SJSA1 (cell line): ENCODE results near the gene NRXN2. TPM values are rescaled to one million over a fixed set of nuclear protein-coding genes. Genes with fewer than 3 reads are reported as not detected.
"Not testable (repeated sequence)": the region's sequence is repeated elsewhere in the genome, so short reads cannot be mapped to it uniquely, and the experiment has no call there.

Source experiments
- DNase-seq, 2 experiments: peaks; one replicate each; pipeline ENCODE4 v3.0.0-alpha.2; 2015 to 2020; ENCODE audit warnings: low spot score in 2 of 2, low read depth in 1 of 2
- H3K27ac ChIP-seq: fragments of 250-450 bp; sonication (Bioruptor Pico); 2 replicates; pipeline ENCODE4 v1.5.1; 2020; ENCODE audit warnings: mild to moderate bottlenecking, moderate library complexity
- H3K27me3 ChIP-seq: fragments of 250-450 bp; sonication (Bioruptor Pico); replicated peaks from 2 replicates; pipeline ENCODE4 v1.5.1; 2020; ENCODE audit warnings: mild to moderate bottlenecking, moderate library complexity
- H3K36me3 ChIP-seq: fragments of 250-450 bp; sonication (Bioruptor Pico); 2 replicates; pipeline ENCODE4 v1.5.1; 2020; ENCODE audit warnings: mild to moderate bottlenecking
- H3K4me1 ChIP-seq: fragments of 250-450 bp; sonication (Bioruptor Pico); replicated peaks from 2 replicates; pipeline ENCODE4 v1.6.1; 2021; ENCODE audit warnings: mild to moderate bottlenecking
- H3K4me3 ChIP-seq: fragments of 250-450 bp; sonication (Bioruptor Pico); 2 replicates; pipeline ENCODE4 v1.5.1; 2020; ENCODE audit warnings: mild to moderate bottlenecking
- H3K9me3 ChIP-seq: fragments of 250-450 bp; sonication (Bioruptor Pico); replicated peaks from 2 replicates; pipeline ENCODE4 v1.5.1; 2020; ENCODE audit warnings: mild to moderate bottlenecking
- total RNA-seq: library from RNA; depleted of rRNA; stranded (reverse); fragments of >200 nt; shearing (Covaris generic); gene quantifications from 2 replicates; pipeline ENCODE4 v1.2.3, GENCODE V29; 2014

NRXN2 gene
- total RNA-seq, 1 experiment from 2014 or later, result not detected

GRCh38 chr11:64569300-64569970 is 153.6 kb downstream of the NRXN2 start:
- H3K4me1 ChIP-seq, result no peaks in the 10 kb centered on the region
- no peak overlapping the region for H3K27ac ChIP-seq
- H3K27me3 ChIP-seq, result peaks cover 21% of the 10 kb centered on the region
- H3K36me3 ChIP-seq, result no peaks in the 10 kb centered on the region
- DNase-seq, result no peak
- H3K4me3 ChIP-seq, result no peak overlapping the region
- no peaks in the 10 kb centered on the region for H3K9me3 ChIP-seq

- Histone ChIP-seq H3K4me1 (no peaks in the 10 kb centered on the region), H3K27ac (no peak overlapping the region)
Measured at GRCh38 chr11:64568584-64569140, 154.3 kb downstream of the NRXN2 start.

GRCh38 chr11:64568041-64568571 is 154.9 kb downstream of the NRXN2 start:
- H3K9me3 ChIP-seq, result no peaks in the 10 kb centered on the region
- no peaks in the 10 kb centered on the region for H3K4me1 ChIP-seq
- no peak for DNase-seq
- peaks cover 13% of the 10 kb centered on the region; the same call in 1 of the 2 replicates for H3K27me3 ChIP-seq
- H3K36me3 ChIP-seq, result no peaks in the 10 kb centered on the region
- H3K4me3 ChIP-seq, result no peak overlapping the region
- H3K27ac ChIP-seq, result no peak overlapping the region

More at GRCh38 chr11:64568584-64569140, 154.3 kb downstream of the NRXN2 start:
- H3K4me3 ChIP-seq, result no peak overlapping the region
- peaks cover 15% of the 10 kb centered on the region for H3K27me3 ChIP-seq
- no peaks in the 10 kb centered on the region for H3K9me3 ChIP-seq
- H3K36me3 ChIP-seq, result no peaks in the 10 kb centered on the region
- no peak for DNase-seq

- no peak overlapping the region for H3K27ac ChIP-seq
- no peaks in the 10 kb centered on the region for H3K4me1 ChIP-seq
- peaks cover 7% of the 10 kb centered on the region; the same call in 1 of the 2 replicates for H3K27me3 ChIP-seq
- H3K9me3 ChIP-seq, result no peaks in the 10 kb centered on the region
- no peak for DNase-seq
- H3K36me3 ChIP-seq, result no peaks in the 10 kb centered on the region
- H3K4me3 ChIP-seq, result no peak overlapping the region
Measured at GRCh38 chr11:64566915-64567891, 155.8 kb downstream of the NRXN2 start.

GRCh38 chr11:64566042-64566914 is 156.7 kb downstream of the NRXN2 start:
- peak in 1 of 2 experiments; percentile 35 for DNase-seq
- H3K9me3 ChIP-seq, result no peaks in the 10 kb centered on the region
- peaks cover under 1% of the 10 kb centered on the region; the same call in 1 of the 2 replicates for H3K27me3 ChIP-seq
- no peak overlapping the region for H3K4me3 ChIP-seq
- H3K27ac ChIP-seq, result no peak overlapping the region
- H3K36me3 ChIP-seq, result no peaks in the 10 kb centered on the region
- H3K4me1 ChIP-seq, result no peaks in the 10 kb centered on the region

- no peaks in the 10 kb centered on the region for H3K4me1 ChIP-seq
- no peaks in the 10 kb centered on the region for H3K36me3 ChIP-seq
- H3K27ac ChIP-seq, result no peak overlapping the region
- no peak for DNase-seq
- H3K27me3 ChIP-seq, result no peaks in the 10 kb centered on the region; the same call in 1 of the 2 replicates
- no peaks in the 10 kb centered on the region for H3K9me3 ChIP-seq
- H3K4me3 ChIP-seq, result no peak overlapping the region
Measured at GRCh38 chr11:64564947-64565889, 157.8 kb downstream of the NRXN2 start.

- Histone ChIP-seq H3K9me3 (no peaks in the 10 kb centered on the region), H3K4me3 (no peak overlapping the region), H3K36me3 (no peaks in the 10 kb centered on the region), H3K27ac (no peak overlapping the region), H3K4me1 (no peaks in the 10 kb centered on the region), H3K27me3 (peaks cover 4% of the 10 kb centered on the region; the same call in 1 of the 2 replicates)
- DNase-seq, result no peak
Measured at GRCh38 chr11:64564419-64564818, 158.6 kb downstream of the NRXN2 start.

GRCh38 chr11:64563966-64564365 is 159.0 kb downstream of the NRXN2 start:
- Histone ChIP-seq H3K36me3 (no peaks in the 10 kb centered on the region), H3K27me3 (peaks cover 4% of the 10 kb centered on the region; the same call in 1 of the 2 replicates), H3K4me1 (no peaks in the 10 kb centered on the region), H3K9me3 (no peaks in the 10 kb centered on the region), H3K27ac (no peak overlapping the region), H3K4me3 (no peak overlapping the region)
- DNase-seq, result no peak

- Histone ChIP-seq H3K36me3 (no peaks in the 10 kb centered on the region), H3K4me1 (no peaks in the 10 kb centered on the region), H3K9me3 (no peaks in the 10 kb centered on the region), H3K4me3 (no peak overlapping the region), H3K27ac (no peak overlapping the region), H3K27me3 (peaks cover 4% of the 10 kb centered on the region; the same call in 1 of the 2 replicates)
- no peak for DNase-seq
Measured at GRCh38 chr11:64562723-64563351, 160.2 kb downstream of the NRXN2 start.

GRCh38 chr11:64561984-64562722 is 160.8 kb downstream of the NRXN2 start:
- no peak for DNase-seq
- Histone ChIP-seq H3K27me3 (peaks cover 4% of the 10 kb centered on the region; the same call in 1 of the 2 replicates), H3K36me3 (no peaks in the 10 kb centered on the region), H3K4me3 (no peak overlapping the region), H3K27ac (no peak overlapping the region), H3K4me1 (no peaks in the 10 kb centered on the region), H3K9me3 (no peaks in the 10 kb centered on the region)

- H3K4me1 ChIP-seq, DNase-seq, H3K36me3 ChIP-seq, H3K27me3 ChIP-seq, H3K9me3 ChIP-seq, H3K4me3 ChIP-seq, H3K27ac ChIP-seq: not testable (repeated sequence)
Measured at GRCh38 chr11:64561429-64561828, 161.6 kb downstream of the NRXN2 start.
